HTR-8/SVneo (cell line): ENCODE results near the gene VTI1B.
"Not testable (repeated sequence)": the region's sequence is repeated elsewhere in the genome, so short reads cannot be mapped to it uniquely, and the experiment has no call there.

Experiments
- DNase-seq: peaks from one replicate; pipeline ENCODE4 v3.0.0; 2011; ENCODE audit warnings: low spot score, mixed read lengths; ENCODE audit not compliant: insufficient read length
- FAIRE-seq: peaks from 2 replicates; lab custom pipeline; 2011; peaks lifted over from hg19 to GRCh38; lab: Jason Lieb, UNC

VTI1B gene

GRCh38 chr14:67674480-67675218 is at the start of gene VTI1B:
VTI1B (minus strand) TSS chr14:67674632; CDS start chr14:67674489, 143 bp downstream.
- peak; percentile 100 for FAIRE-seq
- peak; percentile 99 for DNase-seq

GRCh38 chr14:67722293-67722692 is 47.9 kb upstream of the VTI1B start:
- DNase-seq = peak; percentile 69
- peak; percentile 95 for FAIRE-seq

- DNase-seq (no peak), FAIRE-seq (no peak)
These were observed 47.4 kb upstream of the VTI1B start for GRCh38 chr14:67721875-67722274.

- no peak for DNase-seq
- FAIRE-seq = no peak
These were observed 45.4 kb upstream of the VTI1B start for GRCh38 chr14:67719866-67720265.

GRCh38 chr14:67719385-67719784 is 45.0 kb upstream of the VTI1B start:
- FAIRE-seq, DNase-seq: not testable (repeated sequence)

GRCh38 chr14:67718265-67718664 is 43.8 kb upstream of the VTI1B start:
- DNase-seq (no peak), FAIRE-seq (peak; percentile 96)

GRCh38 chr14:67717048-67717447 is 42.6 kb upstream of the VTI1B start:
- FAIRE-seq = no peak

GRCh38 chr14:67710209-67710608 is 35.8 kb upstream of the VTI1B start:
- DNase-seq = no peak
- FAIRE-seq = no peak

More at GRCh38 chr14:67717048-67717447, 42.6 kb upstream of the VTI1B start:
- no peak for DNase-seq

GRCh38 chr14:67709796-67710195 is 35.4 kb upstream of the VTI1B start:
- not testable (repeated sequence) for DNase-seq
- FAIRE-seq = peak; percentile 81

GRCh38 chr14:67709346-67709745 is 34.9 kb upstream of the VTI1B start:
- not testable (repeated sequence) for FAIRE-seq

GRCh38 chr14:67705211-67705610 is 30.8 kb upstream of the VTI1B start:
- no peak for FAIRE-seq
- no peak for DNase-seq

More at GRCh38 chr14:67709346-67709745, 34.9 kb upstream of the VTI1B start:
- DNase-seq = not testable (repeated sequence)

GRCh38 chr14:67704484-67705089 is 30.2 kb upstream of the VTI1B start:
- peak; percentile 98 for FAIRE-seq
- peak; percentile 95 for DNase-seq

- FAIRE-seq (no peak), DNase-seq (no peak)
These were observed 29.6 kb upstream of the VTI1B start for GRCh38 chr14:67703997-67704396.

- FAIRE-seq, DNase-seq: not testable (repeated sequence)
These were observed 27.1 kb upstream of the VTI1B start, which contains the start of gene RDH12 for GRCh38 chr14:67701492-67701891. RDH12 (plus strand) TSS chr14:67701886; CDS start chr14:67722643, 20,757 bp downstream.

- DNase-seq (no peak), FAIRE-seq (no peak)
These were observed 23.7 kb upstream of the VTI1B start for GRCh38 chr14:67698179-67698578.

GRCh38 chr14:67697006-67697405 is 22.6 kb upstream of the VTI1B start:
- DNase-seq (no peak), FAIRE-seq (peak; percentile 89)

- DNase-seq (peak; percentile 100), FAIRE-seq (peak; percentile 99)
These were observed 21.0 kb upstream of the VTI1B start, which contains the start of gene RDH11 for GRCh38 chr14:67695394-67695949. RDH11 (minus strand) TSS chr14:67695764; CDS start chr14:67695703, 61 bp downstream.

GRCh38 chr14:67694791-67695393 is 20.5 kb upstream of the VTI1B start:
- DNase-seq (peak; percentile 100), FAIRE-seq (peak; percentile 99)

- DNase-seq (no peak), FAIRE-seq (peak; percentile 54)
These were observed 15.6 kb upstream of the VTI1B start for GRCh38 chr14:67690011-67690410.

GRCh38 chr14:67683842-67684241 is 9.4 kb upstream of the VTI1B start:
- FAIRE-seq = no peak
- DNase-seq = no peak
